Spleen (tissue), 7 donors: Measurements from ENCODE around the gene MED27.

Source experiments
- POLR2A ChIP-seq, 3 donors: fragments of 450-650 bp; IDR thresholded peaks; one replicate each; pipeline ENCODE4 v1.5.1; 2017; ENCODE audit warnings: antibody characterized with exemption in 3 of 3, mild to moderate bottlenecking in 1 of 3
- POLR2AphosphoS5 ChIP-seq, 3 donors: sonication (generic); formaldehyde crosslinking; IDR thresholded peaks; one replicate each; pipeline ENCODE4 v1.5.1; 2017; ENCODE audit warnings: antibody characterized with exemption in 3 of 3
- TF ChIP-seq, protein P1 (sequence below), 11 experiments: fragments of 200-600 bp in 7 of 11; fragments of 450-650 bp in 4 of 11; sonication (generic) in 4 of 11; IDR thresholded peaks in 8 of 11; conservative IDR thresholded peaks in 3 of 11; 1 replicate in 7 of 11; 2 replicates in 4 of 11; pipeline versions ENCODE4 v1.4.0 to v1.8.0; 2016 to 2021; ENCODE audit warnings: antibody characterized with exemption in 11 of 11, inconsistent platforms in 4 of 11, mild to moderate bottlenecking in 1 of 11
- donor health status: DM: no; HTN: no; CAD: no; lungs with moderate emphysema.
- donor health status: DM: no; HTN: no; CAD: no.
- donor health status: DM: no; HTN: no; CAD: no.

DNA sequence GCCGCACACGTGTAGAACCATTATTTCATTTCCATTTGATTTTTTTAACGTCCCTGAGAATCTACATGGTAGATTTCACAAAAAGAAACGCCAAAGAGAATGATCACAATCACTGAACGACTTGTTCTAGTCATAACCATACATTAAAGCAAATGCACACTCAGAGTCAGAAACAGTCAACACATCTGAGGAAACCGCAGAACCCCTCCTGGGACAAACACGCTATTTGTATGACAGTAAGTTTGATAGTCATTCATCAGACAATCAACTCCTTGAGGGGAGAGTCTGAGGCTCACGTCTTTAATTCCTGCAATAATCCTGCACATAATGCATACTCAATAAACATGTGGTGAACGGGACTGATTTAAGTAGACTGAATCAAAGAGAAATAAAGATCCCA is 129.2 kb downstream of the MED27 start:
- TF ChIP-seq, protein P1, sequence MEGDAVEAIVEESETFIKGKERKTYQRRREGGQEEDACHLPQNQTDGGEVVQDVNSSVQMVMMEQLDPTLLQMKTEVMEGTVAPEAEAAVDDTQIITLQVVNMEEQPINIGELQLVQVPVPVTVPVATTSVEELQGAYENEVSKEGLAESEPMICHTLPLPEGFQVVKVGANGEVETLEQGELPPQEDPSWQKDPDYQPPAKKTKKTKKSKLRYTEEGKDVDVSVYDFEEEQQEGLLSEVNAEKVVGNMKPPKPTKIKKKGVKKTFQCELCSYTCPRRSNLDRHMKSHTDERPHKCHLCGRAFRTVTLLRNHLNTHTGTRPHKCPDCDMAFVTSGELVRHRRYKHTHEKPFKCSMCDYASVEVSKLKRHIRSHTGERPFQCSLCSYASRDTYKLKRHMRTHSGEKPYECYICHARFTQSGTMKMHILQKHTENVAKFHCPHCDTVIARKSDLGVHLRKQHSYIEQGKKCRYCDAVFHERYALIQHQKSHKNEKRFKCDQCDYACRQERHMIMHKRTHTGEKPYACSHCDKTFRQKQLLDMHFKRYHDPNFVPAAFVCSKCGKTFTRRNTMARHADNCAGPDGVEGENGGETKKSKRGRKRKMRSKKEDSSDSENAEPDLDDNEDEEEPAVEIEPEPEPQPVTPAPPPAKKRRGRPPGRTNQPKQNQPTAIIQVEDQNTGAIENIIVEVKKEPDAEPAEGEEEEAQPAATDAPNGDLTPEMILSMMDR (IDR thresholded peaks at IDR 0.05 in 8 of 11, conservative IDR thresholded peaks at IDR 0.05 in 3 of 11) = no peak
- no peak for TF ChIP-seq POLR2AphosphoS5 (IDR thresholded peaks at IDR 0.05)
- TF ChIP-seq POLR2A (IDR thresholded peaks at IDR 0.05) = no peak
